Activated naive CD4-positive, alpha-beta T cell treated with anti-CD3 and anti-CD28 coated beads for 36 hours (primary cell): Measurements from ENCODE around the gene MICAL3. TPM values are rescaled to one million over a fixed set of nuclear protein-coding genes. Genes with fewer than 3 reads are reported as not detected.

Source experiments
- CTCF ChIA-PET: fragments of 350-600 bp; sonication (Branson Sonifier 250); formaldehyde crosslinking; loops from one replicate; lab custom pipeline; 2021; ENCODE audit warnings: antibody characterized with exemption; lab: Charles Lee
- DNase-seq: peaks from one replicate; pipeline ENCODE4 v3.0.0-alpha.2; 2020
- H3K27ac Mint-ChIP-seq: one replicate; pipeline ENCODE4 v1.8.0; 2021; ENCODE audit warnings: mild to moderate bottlenecking, mixed read lengths
- H3K27me3 Mint-ChIP-seq: one replicate; pipeline ENCODE4 v1.8.0; 2021; ENCODE audit warnings: low read depth, mixed read lengths
- H3K36me3 Mint-ChIP-seq: one replicate; pipeline ENCODE4 v1.8.0; 2021; ENCODE audit warnings: low read depth, mixed read lengths
- H3K4me1 Mint-ChIP-seq: one replicate; pipeline ENCODE4 v1.8.0; 2021; ENCODE audit warnings: low read depth, mixed read lengths
- H3K4me3 Mint-ChIP-seq: one replicate; pipeline ENCODE4 v1.8.0; 2021; ENCODE audit warnings: mild to moderate bottlenecking, moderate library complexity, mixed read lengths
- H3K9me3 Mint-ChIP-seq: one replicate; pipeline ENCODE4 v1.8.0; 2021; ENCODE audit warnings: mixed read lengths
- intact Hi-C: fragments of 100-400 bp; cut with micrococcal nuclease; formaldehyde crosslinking; loops from one replicate; pipeline ENCODE4 v1.15.1; 2023
- total RNA-seq, 2 experiments: library from RNA; stranded (reverse); gene quantifications; one replicate each; pipeline ENCODE4 v1.2.3, GENCODE V29; 2021

Gene MICAL3
- total RNA-seq, 2 experiments from 2014 or later = 21.0 to 25.8 TPM

DNA sequence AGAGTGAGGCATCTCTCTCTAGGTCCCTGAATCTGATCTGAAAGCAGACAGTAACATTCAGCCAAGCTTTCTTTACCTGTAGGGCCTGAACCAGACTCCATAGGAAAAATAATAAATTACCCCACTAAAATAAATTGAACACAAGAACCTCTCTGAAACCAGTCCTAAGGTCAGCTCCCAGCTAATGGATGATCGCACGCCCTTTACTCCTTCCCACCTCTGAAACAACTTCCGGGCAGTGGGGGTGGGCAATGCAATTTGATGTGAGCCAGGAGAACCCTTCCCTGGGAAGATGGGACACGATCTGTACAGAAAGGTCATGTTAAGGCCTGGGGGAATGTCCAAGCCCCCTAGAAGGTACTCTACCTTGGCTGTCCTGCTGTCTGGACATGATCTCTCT, 71.2 kb downstream of the MICAL3 start:
- CTCF ChIA-PET = interaction anchor here (0.6 kb wide), 1 partner anchor 12 kb away, joined by 5 read pairs; no protein-coding TSS in a partner anchor
- intact Hi-C loops = no loop called here
- DNase-seq = no peak
- Mint-ChIP-seq H3K9me3 (no peaks in the 10 kb centered on the region), H3K4me3 (no peak overlapping the region), H3K27ac (no peak overlapping the region), H3K27me3 (no peaks in the 10 kb centered on the region), H3K4me1 (no peaks in the 10 kb centered on the region), H3K36me3 (no peaks in the 10 kb centered on the region)

- intact Hi-C loops = no loop called here
- H3K27ac Mint-ChIP-seq = no peak overlapping the region
Observed at GRCh38 chr22:17952273-17952801, 72.0 kb downstream of the MICAL3 start.

DNA sequence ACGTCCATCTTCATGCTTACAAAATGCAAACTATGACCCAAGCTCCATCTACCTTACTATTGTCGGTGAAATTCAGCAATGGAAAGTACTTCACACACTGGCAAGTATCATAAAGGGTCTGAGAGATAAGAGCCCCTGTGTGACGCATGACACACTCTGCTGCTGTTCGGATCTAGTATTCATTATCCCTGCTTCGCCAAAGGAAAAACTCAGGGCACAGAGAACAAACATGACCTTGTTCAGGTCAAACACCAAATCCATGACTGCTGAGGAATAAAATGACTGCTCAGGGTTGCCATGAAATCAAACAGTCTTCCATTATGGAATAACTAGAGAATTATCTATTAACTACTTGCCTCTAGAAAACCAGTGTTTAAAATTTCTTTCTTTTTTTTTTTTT, 73.0 kb downstream of the MICAL3 start:
- Mint-ChIP-seq H3K27me3 (no peaks in the 10 kb centered on the region), H3K27ac (no peak overlapping the region), H3K4me1 (no peaks in the 10 kb centered on the region), H3K4me3 (no peak overlapping the region), H3K36me3 (no peaks in the 10 kb centered on the region), H3K9me3 (no peaks in the 10 kb centered on the region)
- intact Hi-C loops = no loop called here
- no peak for DNase-seq
- CTCF ChIA-PET = no interaction called here

More at GRCh38 chr22:17952273-17952801, 72.0 kb downstream of the MICAL3 start:
- Mint-ChIP-seq H3K4me1 (no peaks in the 10 kb centered on the region), H3K27me3 (no peaks in the 10 kb centered on the region), H3K9me3 (no peaks in the 10 kb centered on the region), H3K36me3 (no peaks in the 10 kb centered on the region), H3K4me3 (no peak overlapping the region)
- CTCF ChIA-PET = no interaction called here
- DNase-seq = no peak

- no peaks in the 10 kb centered on the region for H3K9me3 Mint-ChIP-seq
- no peaks in the 10 kb centered on the region for H3K4me1 Mint-ChIP-seq
- H3K36me3 Mint-ChIP-seq = no peaks in the 10 kb centered on the region
- H3K4me3 Mint-ChIP-seq = no peak overlapping the region
- CTCF ChIA-PET = no interaction called here
- DNase-seq = no peak
- no peaks in the 10 kb centered on the region for H3K27me3 Mint-ChIP-seq
- intact Hi-C loops = no loop called here
- H3K27ac Mint-ChIP-seq = no peak overlapping the region
Observed at GRCh38 chr22:17950651-17951214, 73.6 kb downstream of the MICAL3 start.

DNA sequence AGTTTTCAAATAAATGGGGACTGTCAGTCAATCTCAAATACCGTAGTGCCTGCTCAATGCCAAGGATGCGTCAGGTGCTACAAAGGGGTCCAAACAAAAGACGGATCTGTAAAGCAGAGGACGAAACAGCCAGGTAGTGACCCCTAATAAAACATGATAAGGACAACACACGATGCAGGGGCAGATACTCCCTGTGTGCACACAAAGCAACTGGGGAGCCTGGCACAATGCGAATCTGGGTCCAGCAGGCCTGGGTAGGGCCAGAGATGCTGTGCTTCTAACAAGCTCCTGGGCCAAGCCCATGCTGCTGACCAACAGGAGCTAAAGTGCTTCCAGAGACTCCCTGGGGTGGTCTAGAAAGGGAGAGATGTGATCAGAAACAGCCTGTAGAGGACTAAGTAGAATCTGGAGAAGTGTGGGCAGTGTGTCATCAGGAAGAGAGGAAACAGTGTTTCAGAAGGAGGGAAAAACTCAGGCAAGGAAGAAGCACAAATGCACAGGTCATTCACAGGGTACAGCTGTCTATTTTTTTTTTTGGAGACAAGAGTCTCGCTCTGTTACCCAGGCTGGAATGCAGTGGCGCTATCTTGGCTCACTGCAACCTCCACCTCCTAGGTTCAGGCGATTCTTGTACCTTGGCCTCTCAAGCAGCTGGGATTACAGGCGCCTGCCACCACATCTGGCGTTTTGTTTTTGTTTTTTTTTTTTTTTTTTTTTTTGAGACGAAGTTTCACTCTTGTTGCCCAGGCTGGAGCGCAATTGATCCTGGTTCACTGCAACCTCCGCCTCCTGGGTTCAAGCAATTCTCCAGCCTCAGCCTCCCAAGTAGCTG, 74.5 kb downstream of the MICAL3 start:
- CTCF ChIA-PET = no interaction called here
- Mint-ChIP-seq H3K9me3 (no peaks in the 10 kb centered on the region), H3K27me3 (no peaks in the 10 kb centered on the region), H3K27ac (no peak overlapping the region), H3K36me3 (no peaks in the 10 kb centered on the region), H3K4me1 (no peaks in the 10 kb centered on the region), H3K4me3 (no peak overlapping the region)
- no peak for DNase-seq
- intact Hi-C loops = no loop called here

DNA sequence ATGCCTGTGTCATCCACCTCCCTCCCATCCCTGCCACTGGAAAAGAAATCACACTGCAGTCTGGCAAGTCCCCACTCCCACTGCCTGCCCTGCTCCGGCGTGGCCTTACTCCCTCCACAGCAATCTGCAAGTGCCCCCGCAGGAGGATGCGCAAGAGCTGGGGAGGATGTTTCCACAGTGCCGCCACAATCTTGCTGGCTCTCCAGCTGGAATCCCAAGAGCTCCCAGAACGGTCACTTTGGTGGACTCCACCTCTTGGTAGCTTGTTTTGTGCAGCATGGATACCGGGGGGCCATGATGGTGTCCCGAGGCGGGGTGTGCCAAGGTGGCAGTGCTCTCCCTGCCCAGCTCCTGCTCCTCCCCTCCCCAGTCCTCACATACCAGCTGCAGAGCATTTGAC, 76.3 kb downstream of the MICAL3 start:
- Mint-ChIP-seq H3K4me3 (no peak overlapping the region), H3K27me3 (no peaks in the 10 kb centered on the region), H3K36me3 (no peaks in the 10 kb centered on the region), H3K4me1 (no peaks in the 10 kb centered on the region), H3K27ac (no peak overlapping the region), H3K9me3 (no peaks in the 10 kb centered on the region)
- intact Hi-C loops = no loop called here
- CTCF ChIA-PET = interaction anchor here (0.8 kb wide), 1 partner anchor 206 kb away, joined by 3 read pairs; no protein-coding TSS in a partner anchor
- DNase-seq = no peak

GRCh38 chr22:17946662-17947367, 77.5 kb downstream of the MICAL3 start:
- no peak overlapping the region for H3K27ac Mint-ChIP-seq

GRCh38 chr22:17945888-17946648, 78.3 kb downstream of the MICAL3 start:
- CTCF ChIA-PET = no interaction called here
- intact Hi-C loops = no loop called here
- no peak overlapping the region for H3K27ac Mint-ChIP-seq
- H3K36me3 Mint-ChIP-seq = no peaks in the 10 kb centered on the region
- H3K9me3 Mint-ChIP-seq = no peaks in the 10 kb centered on the region
- H3K27me3 Mint-ChIP-seq = no peaks in the 10 kb centered on the region
- H3K4me3 Mint-ChIP-seq = no peak overlapping the region
- no peaks in the 10 kb centered on the region for H3K4me1 Mint-ChIP-seq
- no peak for DNase-seq

More at GRCh38 chr22:17946662-17947367, 77.5 kb downstream of the MICAL3 start:
- intact Hi-C loops = no loop called here
- Mint-ChIP-seq H3K4me1 (no peaks in the 10 kb centered on the region), H3K36me3 (no peaks in the 10 kb centered on the region), H3K9me3 (no peaks in the 10 kb centered on the region), H3K27me3 (no peaks in the 10 kb centered on the region), H3K4me3 (no peak overlapping the region)
- CTCF ChIA-PET = no interaction called here
- DNase-seq = no peak

DNA sequence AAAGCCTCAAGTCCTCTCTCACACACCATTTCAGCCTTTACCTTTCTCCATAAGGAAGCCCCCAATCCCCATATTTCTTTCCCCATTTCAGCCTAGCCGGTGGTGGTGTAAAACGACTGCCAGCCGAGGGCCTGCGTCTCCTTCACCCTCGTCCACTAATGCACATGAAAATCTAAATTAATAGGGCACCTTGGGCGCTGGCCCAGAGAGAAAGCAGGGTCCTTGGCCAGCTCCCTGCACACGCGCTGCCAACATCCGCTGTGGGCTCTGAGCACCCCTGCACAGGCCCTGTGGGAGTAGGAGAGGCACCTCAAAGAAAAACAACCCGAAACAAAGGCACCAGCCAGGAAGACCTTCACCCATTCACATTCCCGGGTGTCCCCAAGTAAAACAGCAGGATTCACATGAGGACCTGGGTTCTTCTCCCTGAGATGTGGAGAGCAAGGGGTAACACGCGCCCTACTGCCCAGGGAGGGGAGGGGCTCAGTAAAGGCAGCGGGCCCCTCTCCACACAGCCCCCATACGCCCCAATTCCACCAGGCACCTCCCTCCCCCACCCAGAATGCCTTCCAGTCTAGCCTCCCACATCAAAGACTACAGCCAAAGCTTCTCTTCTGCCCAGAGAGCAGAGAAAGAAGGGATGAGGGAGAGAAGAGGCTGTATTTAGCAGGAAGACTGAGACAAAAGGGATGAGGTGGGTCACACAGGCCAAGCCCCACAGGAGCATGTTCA, 79.0 kb downstream of the MICAL3 start:
- DNase-seq = no peak
- Mint-ChIP-seq H3K9me3 (no peaks in the 10 kb centered on the region), H3K27ac (no peak overlapping the region), H3K36me3 (no peaks in the 10 kb centered on the region), H3K27me3 (no peaks in the 10 kb centered on the region), H3K4me3 (no peak overlapping the region), H3K4me1 (no peaks in the 10 kb centered on the region)
- intact Hi-C loops = no loop called here
- CTCF ChIA-PET = no interaction called here

GRCh38 chr22:17944256-17944655, 80.1 kb downstream of the MICAL3 start:
- H3K4me1 Mint-ChIP-seq = no peaks in the 10 kb centered on the region
- H3K36me3 Mint-ChIP-seq = no peaks in the 10 kb centered on the region
- H3K27me3 Mint-ChIP-seq = no peaks in the 10 kb centered on the region
- no peak overlapping the region for H3K4me3 Mint-ChIP-seq
- intact Hi-C loops = no loop called here
- DNase-seq = no peak
- H3K27ac Mint-ChIP-seq = no peak overlapping the region
- H3K9me3 Mint-ChIP-seq = no peaks in the 10 kb centered on the region
- CTCF ChIA-PET = no interaction called here

GRCh38 chr22:17943533-17944249, 80.7 kb downstream of the MICAL3 start:
- CTCF ChIA-PET = interaction anchor here (0.6 kb wide), 1 partner anchor 50 kb away, joined by 5 read pairs; no protein-coding TSS in a partner anchor
- Mint-ChIP-seq H3K4me3 (no peak overlapping the region), H3K36me3 (no peaks in the 10 kb centered on the region), H3K9me3 (no peaks in the 10 kb centered on the region), H3K4me1 (no peaks in the 10 kb centered on the region), H3K27ac (no peak overlapping the region), H3K27me3 (no peaks in the 10 kb centered on the region)
- no peak for DNase-seq
- intact Hi-C loops = no loop called here
